GM21528 (cell line): Measurements from ENCODE around the gene UBE2G1.
"Not testable (repeated sequence)": the region's sequence is repeated elsewhere in the genome, so short reads cannot be mapped to it uniquely, and the experiment has no call there.

Experiments used
- ATAC-seq: cut with Tn5 transposase; IDR thresholded peaks from one replicate; pipeline ENCODE4 v1.9.1; 2021; ENCODE audit warnings: mild to moderate bottlenecking, moderate library complexity; ENCODE audit not compliant: unreplicated experiment, low FRiP score

The UBE2G1 gene

DNA sequence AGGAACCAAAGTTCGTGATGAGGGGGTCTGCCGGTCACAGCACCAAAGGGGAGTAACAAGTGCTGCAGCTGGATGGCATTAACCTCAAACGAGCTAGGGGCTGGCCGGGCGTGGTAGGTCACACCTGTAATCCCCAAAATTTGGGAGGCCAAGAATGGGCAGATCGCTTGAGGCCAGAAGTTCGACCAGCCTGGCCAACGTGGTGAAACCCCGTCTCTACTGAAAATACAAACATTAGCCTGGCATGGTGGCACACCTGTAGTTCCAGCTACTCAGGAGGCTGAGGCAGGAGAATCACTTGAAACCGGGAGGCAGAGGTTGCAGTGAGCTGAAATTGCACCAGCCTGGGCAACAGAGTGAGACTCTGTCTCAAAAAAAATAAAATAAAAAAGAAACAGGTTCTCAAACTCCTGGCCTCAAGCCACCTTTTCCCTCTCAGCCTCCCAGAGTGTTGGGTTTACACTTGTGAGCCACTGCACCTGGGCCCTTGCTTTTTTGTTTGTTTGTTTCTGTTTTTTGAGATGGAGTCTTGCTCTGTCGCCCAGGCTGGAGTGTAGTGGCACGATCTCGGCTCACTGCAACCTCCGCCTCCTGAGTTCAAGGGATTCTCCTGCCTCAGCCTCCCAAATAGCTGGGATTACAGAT is 9.4 kb upstream of the UBE2G1 start:
- ATAC-seq = peak; percentile 3

DNA sequence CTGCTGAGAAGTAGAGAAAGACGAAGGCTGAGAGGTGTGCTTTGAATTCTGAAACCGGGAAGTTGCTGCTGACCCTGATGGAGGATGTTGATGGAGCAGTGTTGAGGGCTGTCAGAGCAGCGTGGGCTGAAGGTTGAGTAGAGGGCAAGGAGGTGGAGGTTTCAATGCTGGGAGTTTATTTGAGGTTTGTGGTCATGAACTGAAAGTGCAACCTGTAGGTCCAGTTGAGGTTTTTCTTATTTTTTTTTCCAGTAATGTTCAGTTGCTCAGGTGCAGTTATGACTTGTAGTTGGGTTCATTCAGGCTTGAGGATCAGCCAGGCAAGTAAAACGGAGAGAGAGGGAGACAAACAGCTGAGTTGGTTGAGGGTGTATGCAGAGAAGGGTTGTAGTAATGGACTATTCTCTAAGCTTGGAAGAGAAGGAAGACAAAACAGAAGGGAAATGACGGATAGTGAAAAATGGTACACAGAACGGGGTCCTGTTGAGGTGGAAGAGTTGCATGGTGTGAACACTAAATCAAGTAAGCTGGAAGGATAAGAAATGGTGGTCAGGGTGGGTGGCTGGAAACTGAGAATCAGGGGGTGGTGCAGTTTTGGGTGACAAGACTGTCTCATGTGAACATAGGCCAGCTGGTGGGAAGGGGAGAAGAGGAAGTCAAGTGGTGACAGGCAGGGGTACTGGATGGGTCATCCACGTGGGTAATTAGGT is 8.7 kb upstream of the UBE2G1 start:
- peak; percentile 66 for ATAC-seq

DNA sequence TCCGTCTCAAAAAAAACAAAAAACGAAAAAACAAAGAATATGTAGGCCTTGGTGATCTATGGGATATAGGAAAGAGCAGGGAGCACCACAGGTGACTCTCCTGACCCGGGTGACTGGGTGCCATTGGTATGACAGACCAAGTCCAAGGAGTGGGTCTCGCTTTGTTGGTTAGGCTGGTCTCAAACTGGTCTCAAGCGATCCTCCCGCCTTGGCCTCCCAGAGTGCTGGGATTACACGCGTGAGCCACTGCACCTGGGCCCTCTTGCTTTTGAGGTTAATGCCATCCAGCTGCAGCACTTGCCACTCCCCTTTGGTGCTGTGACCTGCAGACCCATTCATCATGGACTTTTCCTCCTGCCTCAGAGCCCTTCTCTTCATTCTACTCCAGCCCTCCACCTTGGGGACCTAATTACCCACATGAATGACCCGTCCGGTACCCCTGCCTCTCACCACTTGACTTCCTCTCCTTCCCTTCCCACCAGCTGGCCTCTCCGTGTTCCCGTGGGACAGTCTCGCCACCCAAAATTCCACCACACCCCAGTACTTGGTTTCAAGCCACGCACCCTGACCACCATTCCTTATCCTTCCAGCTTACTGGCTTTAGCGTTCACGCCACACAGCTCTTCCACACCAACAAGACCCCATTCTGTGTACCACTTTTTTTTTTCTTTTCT is 3.2 kb upstream of the UBE2G1 start:
- ATAC-seq = no peak

DNA sequence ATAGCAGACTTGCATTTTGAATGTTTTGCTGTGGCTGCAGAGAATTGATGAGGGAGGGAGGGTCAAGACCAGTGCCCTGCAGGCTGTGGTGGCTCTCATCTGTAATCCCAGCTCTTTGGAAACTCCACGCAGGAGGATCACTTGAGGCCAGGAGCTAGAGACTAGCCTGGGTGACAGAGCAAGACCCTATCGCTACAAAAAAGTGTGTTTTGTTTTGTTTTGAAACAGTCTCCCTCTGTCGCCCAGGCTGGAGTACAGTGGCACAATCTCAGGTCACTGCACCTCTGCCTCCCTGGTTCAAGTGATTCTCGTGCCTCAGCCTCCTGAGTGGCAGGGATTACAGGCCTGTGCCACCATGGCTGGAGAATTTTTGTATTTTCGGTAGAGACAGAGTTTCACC is 1.9 kb upstream of the UBE2G1 start:
- ATAC-seq = no peak

DNA sequence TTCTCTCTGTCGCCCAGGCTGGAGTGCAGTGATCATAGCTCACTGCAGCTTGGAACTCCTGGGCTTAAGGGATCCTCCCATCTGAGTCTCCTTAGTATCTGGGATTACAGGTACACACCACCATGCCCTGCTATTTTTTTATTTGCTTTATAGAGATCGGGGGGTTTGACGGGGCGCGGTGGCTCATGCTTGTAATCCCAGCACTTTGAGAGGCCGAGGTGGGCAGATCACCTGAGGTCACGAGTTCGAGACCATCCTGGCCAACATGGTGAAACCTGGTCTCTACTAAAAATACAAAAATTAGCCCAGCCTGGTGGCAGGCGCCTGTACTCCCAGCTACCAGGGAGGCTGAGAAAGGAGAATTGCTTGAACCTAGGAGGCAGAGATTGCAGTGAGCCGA is 702 bp upstream of the UBE2G1 start:
- peak; percentile 1 for ATAC-seq

DNA sequence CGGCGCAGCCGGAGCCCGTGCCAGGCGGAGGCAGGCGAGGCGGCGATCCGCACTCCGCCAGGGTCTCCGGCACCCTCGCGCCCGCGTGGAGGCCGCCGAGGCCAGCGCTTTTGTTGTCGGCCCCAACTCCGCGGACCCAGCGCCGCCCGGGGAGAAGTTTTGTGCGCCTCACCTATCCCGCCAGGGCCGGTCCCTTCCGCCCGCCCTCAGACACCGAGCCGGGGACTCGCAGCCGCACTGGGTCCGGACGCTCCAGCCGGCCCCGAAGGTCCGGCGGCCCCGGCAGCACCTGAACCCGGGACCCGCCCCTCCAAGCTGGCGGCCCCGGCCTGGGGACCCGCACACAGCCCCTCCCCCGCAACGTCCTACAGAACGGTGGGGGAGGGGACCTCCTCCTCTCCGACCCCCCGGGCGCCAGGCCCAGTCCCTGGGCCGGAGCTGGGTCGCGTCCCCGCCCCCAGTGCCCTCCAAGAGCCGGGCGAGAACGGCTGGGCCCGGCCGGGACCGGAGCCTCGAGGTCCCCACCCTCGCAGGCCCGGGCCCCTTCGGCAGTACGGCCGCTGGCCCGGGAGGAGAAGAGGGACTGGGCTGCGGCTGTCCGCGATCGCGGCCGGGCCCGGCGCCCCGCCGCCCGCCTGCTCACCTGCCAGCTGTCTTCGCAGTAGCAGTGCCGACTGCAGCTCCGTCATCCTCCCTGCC is 698 bp downstream of the UBE2G1 start:
- peak; percentile 26 for ATAC-seq

DNA sequence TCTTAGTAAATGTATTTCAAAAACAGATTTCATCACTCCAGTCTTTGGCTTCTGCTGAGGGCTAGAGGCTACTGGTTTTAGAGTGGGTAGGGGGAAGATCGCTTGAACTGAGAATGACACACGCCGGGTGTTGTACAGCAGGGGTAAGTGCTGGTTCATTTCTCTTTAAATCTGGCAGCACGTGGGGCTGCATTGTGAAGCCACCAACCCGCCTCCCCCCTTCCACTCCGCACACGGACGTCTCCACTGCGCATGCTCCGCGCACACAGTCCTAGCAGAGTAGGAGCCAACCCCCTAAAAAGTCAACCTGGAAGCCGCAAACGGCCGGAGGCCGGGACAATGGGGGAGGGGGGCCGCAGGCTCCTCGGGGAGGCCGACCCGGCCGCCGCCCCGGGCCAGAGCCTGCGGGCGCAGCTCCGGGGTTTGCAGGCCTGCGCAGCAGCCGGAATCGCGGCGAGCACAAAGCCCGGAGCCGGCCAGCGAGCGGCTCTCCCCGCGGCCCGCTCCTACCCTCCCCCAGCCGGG is 1.3 kb downstream of the UBE2G1 start:
- peak; percentile 39 for ATAC-seq

DNA sequence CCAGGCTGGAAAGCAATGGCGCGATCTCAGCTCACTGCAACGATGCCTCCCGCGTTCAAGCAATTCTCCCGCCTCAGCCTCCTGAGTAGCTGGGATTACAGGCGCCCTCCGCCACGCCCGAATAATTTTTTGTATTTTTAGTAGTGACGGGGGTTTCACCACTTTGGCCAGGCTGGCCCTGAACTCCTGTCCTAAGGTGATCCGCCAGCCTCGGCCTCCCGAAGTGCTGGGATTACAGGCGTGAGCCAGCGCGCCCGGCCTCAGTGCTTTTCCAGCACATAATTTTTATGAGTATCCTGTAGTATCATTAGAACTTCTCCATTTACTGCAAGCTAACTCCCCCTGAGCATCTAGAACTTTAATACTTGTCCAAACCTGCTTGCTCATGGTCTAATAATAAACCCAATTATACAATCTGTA is 1.8 kb downstream of the UBE2G1 start:
- no peak for ATAC-seq

DNA sequence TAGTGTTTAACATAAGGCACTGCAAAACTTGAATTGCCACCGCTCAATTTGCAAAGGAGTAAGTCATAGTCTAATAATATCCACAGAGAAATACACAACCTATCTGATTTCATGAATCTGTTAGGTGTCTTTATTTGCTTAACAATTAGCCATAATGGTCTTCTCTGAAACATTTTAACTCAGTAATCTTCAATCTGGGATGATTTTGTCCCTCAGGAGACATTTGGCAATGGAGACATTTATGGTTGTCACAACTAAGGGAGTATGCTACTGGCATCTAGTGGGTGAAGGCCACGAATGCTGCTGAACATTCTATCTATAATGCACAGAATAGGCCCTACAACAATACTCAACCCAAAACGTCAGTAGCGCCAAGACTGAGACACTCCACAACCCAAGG is 4.3 kb downstream of the UBE2G1 start:
- ATAC-seq = no peak

DNA sequence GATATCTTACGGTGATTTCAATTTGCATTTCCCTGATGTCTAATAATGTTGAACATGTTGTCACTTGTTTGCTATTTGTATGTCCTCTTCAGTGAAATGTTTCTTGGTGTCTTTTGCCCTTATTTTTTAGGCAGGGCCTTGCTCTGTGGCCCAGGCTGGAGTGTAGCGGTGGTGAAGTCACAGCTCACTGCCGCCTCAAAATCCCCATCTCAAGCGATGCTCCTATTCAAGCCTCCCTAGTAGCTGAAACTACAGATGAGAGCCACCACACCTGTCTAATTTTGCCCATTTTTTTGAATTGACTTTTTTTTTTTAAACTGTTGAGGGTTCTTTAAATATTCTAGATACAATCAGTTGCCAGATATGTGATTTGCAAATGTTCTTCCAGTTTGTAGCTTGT is 8.3 kb downstream of the UBE2G1 start:
- ATAC-seq = no peak

DNA sequence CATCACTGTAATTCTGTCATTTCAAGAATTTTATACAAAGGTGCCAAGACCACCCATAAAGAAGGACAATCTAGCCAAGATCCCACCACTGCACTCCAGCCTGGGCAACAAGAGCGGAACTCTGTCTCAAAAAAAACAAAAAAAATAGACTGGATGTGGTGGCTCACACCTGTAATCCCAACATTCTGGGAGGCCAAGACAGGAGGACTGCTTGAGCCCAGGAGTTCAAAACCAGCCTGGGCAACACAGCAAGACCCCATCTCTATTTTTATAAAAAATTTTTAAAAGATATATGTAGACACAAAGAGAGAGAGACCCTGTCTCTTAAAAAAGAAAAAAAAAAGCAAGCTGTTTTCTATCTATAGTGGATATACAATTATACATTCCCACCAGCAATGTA is 8.8 kb downstream of the UBE2G1 start:
- no peak for ATAC-seq

DNA sequence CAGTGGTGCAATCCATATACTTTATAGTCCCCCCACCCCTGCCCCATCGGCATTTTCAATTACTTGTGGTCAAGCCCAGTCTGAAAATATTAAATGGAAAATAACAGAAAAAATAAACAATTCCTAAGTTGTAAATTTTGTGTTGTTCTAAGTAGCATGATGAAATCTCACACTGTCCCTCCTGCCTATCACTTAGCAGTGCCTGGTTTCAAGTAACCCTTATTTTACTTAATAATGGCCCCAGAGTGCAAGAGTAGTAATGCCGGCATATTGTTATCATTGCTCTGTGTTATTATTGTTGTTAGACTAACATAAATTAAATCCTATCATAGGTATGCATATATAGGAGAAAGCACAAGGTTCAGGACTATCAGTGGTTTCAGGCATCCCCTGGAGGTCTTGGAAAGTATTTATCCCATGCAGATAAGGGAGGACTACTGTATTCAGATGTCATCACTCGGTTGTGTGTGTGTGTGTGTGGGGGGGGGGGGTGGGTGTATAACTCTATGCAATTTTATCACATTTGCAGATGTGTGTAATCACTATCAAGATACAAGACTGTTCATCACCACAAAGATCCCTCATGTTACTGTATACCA is 9.3 kb downstream of the UBE2G1 start:
- no peak for ATAC-seq

DNA sequence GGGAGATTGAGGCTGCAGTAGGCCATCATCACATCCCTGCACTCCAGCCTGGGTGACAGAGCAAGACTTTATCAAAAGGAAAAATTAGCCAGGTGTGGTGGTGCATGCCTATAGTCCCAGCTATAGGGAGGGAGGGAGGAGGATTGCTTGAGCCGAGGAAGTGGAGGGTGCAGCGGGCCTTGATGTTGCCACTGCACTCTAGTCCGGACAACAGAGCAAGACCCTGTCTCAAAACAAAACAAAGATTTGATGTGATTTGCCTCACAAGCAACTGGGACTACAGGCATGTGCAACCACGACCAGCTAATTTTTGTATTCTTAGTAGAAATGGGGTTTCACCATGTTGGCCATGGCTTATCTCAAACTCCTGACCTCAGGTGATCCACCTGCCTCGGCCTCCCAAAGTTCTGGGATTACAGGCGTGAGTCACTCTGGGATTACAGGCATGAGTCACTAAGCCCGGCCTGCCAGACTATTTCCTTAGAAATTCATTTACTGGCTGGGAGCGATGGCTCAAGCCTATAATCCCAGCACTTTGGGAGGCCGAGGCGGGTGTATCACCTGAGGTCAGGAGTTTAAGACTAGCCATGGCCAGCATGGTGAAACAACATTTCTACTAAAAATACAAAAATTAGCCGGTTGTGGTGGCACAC is 11.5 kb downstream of the UBE2G1 start:
- no peak for ATAC-seq

DNA sequence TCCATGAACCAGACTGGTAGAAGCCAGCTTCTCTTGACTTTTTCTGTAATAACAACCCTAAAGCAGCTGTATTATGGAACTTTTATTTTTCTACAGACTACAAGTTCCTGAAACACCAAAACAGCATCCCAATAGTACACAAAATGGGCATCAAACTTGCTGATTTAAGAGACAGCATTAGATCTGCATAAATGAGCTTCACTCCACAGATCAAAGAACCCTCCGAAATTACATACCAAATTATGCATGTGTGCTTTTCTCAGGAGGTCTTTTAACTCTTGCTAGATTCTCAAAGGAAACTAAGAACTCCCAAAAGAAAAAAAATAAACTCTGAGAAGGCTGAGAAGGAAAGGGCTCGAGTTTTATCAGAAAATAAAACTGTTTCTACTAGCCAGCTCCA is 12.3 kb downstream of the UBE2G1 start:
- no peak for ATAC-seq

DNA sequence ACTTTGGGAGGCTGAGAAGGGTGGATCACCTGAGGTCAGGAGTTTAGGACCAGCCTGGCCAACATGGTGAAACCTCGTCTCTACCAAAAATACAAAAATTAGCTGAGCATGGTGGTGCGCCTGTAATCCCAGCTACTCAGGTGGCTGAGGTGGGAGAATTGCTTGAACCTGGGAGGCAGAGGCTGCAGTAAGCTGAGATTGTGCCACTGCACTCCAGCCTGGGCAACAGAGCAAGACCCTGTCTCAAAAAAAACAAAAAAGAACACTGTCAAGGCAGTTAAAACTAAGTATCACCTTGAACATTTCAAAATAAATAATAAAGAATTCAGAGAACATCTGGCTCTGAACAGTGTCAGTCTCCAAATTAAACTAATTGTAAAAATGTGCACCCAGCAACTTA is 16.3 kb downstream of the UBE2G1 start:
- not testable (repeated sequence) for ATAC-seq

DNA sequence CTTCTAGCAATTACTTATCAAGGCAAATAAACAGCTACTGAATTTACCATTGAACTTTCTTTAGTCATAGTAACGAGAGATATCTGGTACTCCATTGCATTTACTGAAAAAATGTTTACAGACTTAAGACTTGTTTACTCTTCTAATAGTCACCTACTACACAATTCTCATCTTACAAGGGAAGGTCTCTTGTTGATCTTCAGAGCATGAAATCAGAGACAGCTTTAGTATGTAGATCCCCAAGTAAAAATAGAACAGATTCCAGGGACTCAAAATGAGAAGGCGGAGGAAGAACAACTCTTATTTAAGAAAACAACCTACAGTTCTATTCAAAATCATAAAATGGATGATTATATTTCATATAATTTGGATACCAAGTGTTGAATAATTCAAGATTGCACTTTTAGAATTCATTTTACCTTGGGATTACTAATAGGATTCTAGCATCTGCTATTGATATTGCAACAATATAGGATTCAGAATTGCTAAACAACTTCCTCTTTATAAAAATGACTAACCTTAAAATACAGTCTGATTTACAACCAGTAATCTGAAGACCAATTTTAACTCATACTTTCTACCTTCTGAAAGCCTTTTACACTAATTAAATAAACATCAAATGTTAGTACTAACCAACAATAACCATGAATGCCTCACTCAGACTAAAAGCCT is 20.8 kb downstream of the UBE2G1 start:
- no peak for ATAC-seq

DNA sequence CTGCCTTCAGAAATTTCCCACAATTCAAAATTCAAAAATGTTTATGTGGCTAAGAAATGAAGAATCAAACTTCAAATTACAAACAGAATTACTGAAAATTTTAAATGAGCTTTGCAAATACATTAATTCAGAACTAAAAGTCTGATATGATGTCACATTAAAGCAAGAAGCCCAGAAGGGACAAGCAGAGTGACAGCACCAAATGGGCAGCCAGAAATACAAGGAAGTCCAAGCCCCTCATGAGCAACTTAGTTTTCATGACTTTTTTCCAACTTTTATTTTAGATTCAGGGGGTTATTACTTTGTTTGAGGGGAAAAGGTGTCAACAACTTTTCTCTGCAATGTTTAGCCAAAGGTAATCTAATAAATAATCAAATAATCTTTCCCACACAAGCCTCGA is 21.5 kb downstream of the UBE2G1 start:
- no peak for ATAC-seq

DNA sequence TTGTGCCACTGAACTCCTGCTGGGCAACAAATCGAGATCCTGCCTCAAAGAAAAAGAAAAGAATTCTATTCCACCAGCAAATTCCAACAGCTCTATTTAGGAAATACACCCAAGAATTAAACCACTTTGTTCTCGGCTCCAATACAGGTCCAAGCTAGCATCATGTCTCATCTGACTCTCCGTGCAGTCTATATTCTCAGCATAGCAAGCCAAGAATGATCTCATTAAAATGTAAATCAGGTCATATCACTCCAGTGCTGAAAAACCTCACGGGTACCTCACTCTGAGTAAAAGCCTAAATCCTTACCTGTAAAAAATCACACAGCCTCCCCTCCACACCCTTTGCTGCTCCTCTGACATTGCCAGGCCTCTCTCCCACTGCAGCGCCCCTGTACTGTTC is 23.9 kb downstream of the UBE2G1 start:
- no peak for ATAC-seq

DNA sequence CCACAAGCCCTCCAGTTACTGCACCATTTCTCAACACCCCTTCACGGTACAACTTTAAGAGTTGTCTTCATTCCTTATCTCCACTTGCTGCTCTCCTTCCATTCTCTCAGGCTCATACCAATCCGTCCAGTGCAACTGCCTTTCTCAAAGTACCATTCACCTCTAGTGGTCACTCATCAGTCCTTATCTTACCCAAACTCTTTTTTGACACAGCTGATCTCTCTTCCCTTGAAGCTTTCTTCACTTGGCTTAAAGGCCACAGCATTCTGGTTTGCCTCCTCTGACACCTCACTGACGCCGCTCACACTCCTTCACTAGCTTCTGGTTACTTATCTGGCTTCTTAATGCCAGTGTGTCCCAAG is 24.9 kb downstream of the UBE2G1 start:
- no peak for ATAC-seq
